Panc1 (cell line): ENCODE results near the gene SUDS3.

Source experiments
- CTCF ChIP-seq: fragments of 450-650 bp; IDR thresholded peaks from 2 replicates; pipeline ENCODE4 v1.5.1; 2017; ENCODE audit warnings: mild to moderate bottlenecking
- POLR2AphosphoS5 ChIP-seq: IDR thresholded peaks from 2 replicates; pipeline ENCODE4 v1.6.1; 2012; ENCODE audit warnings: mild to moderate bottlenecking, low read depth, low read length, moderate library complexity

DNA sequence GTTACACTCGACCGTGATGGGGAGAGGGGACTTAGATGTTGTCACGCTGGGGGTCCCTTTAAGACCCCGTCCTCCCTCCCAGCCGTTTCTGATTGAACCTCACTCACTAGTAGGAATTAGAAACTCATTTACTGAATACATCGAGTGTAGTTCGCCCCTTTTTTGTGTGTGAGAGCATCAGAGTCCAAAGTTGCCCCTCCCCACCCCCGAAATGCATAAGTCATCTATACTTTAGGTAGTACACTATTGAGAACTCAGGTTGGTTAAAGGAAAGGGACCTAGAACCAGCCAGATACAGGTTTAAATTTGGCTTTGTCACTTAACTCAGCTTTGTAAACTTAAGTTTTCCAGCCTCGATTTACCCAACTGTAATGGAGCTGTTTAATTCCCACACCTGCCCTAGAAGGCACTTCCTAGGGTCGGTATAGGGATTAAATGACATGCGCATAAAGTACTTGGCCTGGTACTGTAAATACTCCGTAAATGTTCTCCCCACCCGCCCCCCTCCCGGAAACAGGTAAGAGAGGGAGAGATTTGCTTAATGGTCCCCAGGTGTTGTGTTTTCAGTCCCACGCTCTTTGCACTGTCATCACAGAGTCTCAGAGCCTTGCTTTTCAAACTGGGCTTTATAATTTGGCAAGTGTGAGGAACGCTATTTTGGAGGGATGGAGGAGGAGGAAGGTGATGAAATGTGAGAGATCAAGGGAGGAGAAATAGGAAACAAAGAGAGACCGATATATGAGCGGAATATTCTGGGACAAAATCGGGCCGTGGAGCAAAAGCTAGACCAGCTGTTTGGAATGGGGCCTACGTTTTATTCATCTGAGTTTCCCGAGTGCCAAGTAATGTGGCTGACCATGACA, 897 bp downstream of the SUDS3 start:
- TF ChIP-seq CTCF (0 out of 2 replicates have a peak, but pooled peaks have one; percentile 49), POLR2AphosphoS5 (no peak)
